Neural cell (in vitro differentiated cells): Measurements from ENCODE around the gene HDAC1.

Source experiments
- CTCF ChIP-seq: fragments of 450-650 bp; IDR thresholded peaks from 2 replicates; pipeline ENCODE4 v1.5.1; 2014; ENCODE audit warnings: antibody characterized with exemption, mild to moderate bottlenecking, moderate library complexity; ENCODE audit not compliant: poor library complexity, severe bottlenecking
- EZH2 ChIP-seq: fragments of 200-600, 300-800 bp; shearing (Covaris generic), sonication (generic); IDR thresholded peaks from 2 replicates; pipeline ENCODE4 v1.6.1; 2014; ENCODE audit warnings: antibody characterized with exemption, low read length, borderline replicate concordance, mild to moderate bottlenecking; ENCODE audit not compliant: insufficient read depth, poor library complexity, severe bottlenecking
- POLR2AphosphoS5 ChIP-seq: IDR thresholded peaks from 2 replicates; pipeline ENCODE4 v1.6.1; 2012
- RAD21 ChIP-seq: fragments of 450-650 bp; conservative IDR thresholded peaks from 2 replicates; pipeline ENCODE4 v1.6.1; 2014; ENCODE audit warnings: antibody characterized with exemption, mild to moderate bottlenecking, moderate library complexity
- REST ChIP-seq: IDR thresholded peaks from 2 replicates; pipeline ENCODE4 v1.6.1; 2012; ENCODE audit warnings: borderline replicate concordance
- TAF1 ChIP-seq: IDR thresholded peaks from 2 replicates; pipeline ENCODE4 v1.6.1; 2012; ENCODE audit warnings: low read depth

GRCh38 chr1:32341971-32342370 is 50.1 kb downstream of the HDAC1 start:
- TF ChIP-seq CTCF = no peak
- no peak for TF ChIP-seq TAF1
- TF ChIP-seq POLR2AphosphoS5 = no peak
- TF ChIP-seq EZH2 = no peak
- TF ChIP-seq RAD21 = no peak
- no peak for TF ChIP-seq REST
